Neural progenitor cell (in vitro differentiated cells): ENCODE results near the gene CCNE1. TPM values are rescaled to one million over a fixed set of nuclear protein-coding genes. Genes with fewer than 3 reads are reported as not detected.

Source experiments
- DNase-seq: peaks from one replicate; pipeline ENCODE4 v3.0.0-alpha.2; 2016; ENCODE audit warnings: low spot score
- H2AFZ ChIP-seq: fragments of 200-600 bp; sonication (generic); replicated peaks from 2 replicates; pipeline ENCODE4 v1.6.1; 2016; ENCODE audit warnings: antibody characterized with exemption
- H3F3A ChIP-seq: fragments of 200-600 bp; sonication (generic); 2 replicates; pipeline ENCODE4 v1.6.1; 2016; ENCODE audit warnings: antibody characterized with exemption, low read depth
- H3K27ac ChIP-seq: fragments of 200-600 bp; sonication (generic); 2 replicates; pipeline ENCODE4 v1.5.1; 2016; ENCODE audit warnings: mild to moderate bottlenecking
- H3K27me3 ChIP-seq: fragments of 200-600 bp; sonication (generic); 2 replicates; pipeline ENCODE4 v1.6.1; 2016; ENCODE audit warnings: mild to moderate bottlenecking, moderate library complexity
- H3K36me3 ChIP-seq: fragments of 200-600 bp; sonication (generic); 2 replicates; pipeline ENCODE4 v1.5.1; 2016
- H3K4me1 ChIP-seq: fragments of 200-600 bp; sonication (generic); 2 replicates; pipeline ENCODE4 v1.6.1; 2016; ENCODE audit warnings: mixed run types
- H3K4me2 ChIP-seq: fragments of 200-600 bp; sonication (generic); 2 replicates; pipeline ENCODE4 v1.6.1; 2016
- H3K4me3 ChIP-seq: fragments of 200-600 bp; sonication (generic); 2 replicates; pipeline ENCODE4 v1.5.1; 2016
- H3K79me2 ChIP-seq: fragments of 200-600 bp; sonication (generic); 2 replicates; pipeline ENCODE4 v1.6.1; 2016; ENCODE audit warnings: low read depth
- H3K9ac ChIP-seq: fragments of 200-600 bp; sonication (generic); 2 replicates; pipeline ENCODE4 v1.6.1; 2016
- H3K9me3 ChIP-seq: fragments of 200-600 bp; sonication (generic); 2 replicates; pipeline ENCODE4 v1.5.1; 2016; ENCODE audit warnings: low read depth
- H4K20me1 ChIP-seq: fragments of 200-600 bp; sonication (generic); 2 replicates; pipeline ENCODE4 v1.6.1; 2016; ENCODE audit warnings: low read depth
- H3K27ac Mint-ChIP-seq: 3 replicates; pipeline ENCODE4 v1.8.0; 2021; ENCODE audit warnings: mixed read lengths
- H3K27me3 Mint-ChIP-seq: 2 replicates; pipeline ENCODE4 v1.8.0; 2022; ENCODE audit warnings: low read depth, mild to moderate bottlenecking, inconsistent platforms, moderate library complexity, mixed read lengths; ENCODE audit not compliant: insufficient read depth
- H3K36me3 Mint-ChIP-seq: 3 replicates; pipeline ENCODE4 v1.8.0; 2021; ENCODE audit warnings: mixed read lengths
- H3K4me1 Mint-ChIP-seq: 3 replicates; pipeline ENCODE4 v1.8.0; 2021; ENCODE audit warnings: mixed read lengths
- H3K4me3 Mint-ChIP-seq: 3 replicates; pipeline ENCODE4 v1.8.0; 2021; ENCODE audit warnings: mild to moderate bottlenecking, moderate library complexity, mixed read lengths
- H3K9me3 Mint-ChIP-seq: 3 replicates; pipeline ENCODE4 v1.8.0; 2020; ENCODE audit warnings: mixed read lengths
- CTCF ChIP-seq: fragments of 200-600 bp; sonication (generic); IDR thresholded peaks from 2 replicates; pipeline ENCODE4 v1.5.1; 2017; ENCODE audit warnings: antibody characterized with exemption, mild to moderate bottlenecking
- EZH2 ChIP-seq: fragments of 200-600 bp; sonication (generic); IDR thresholded peaks from 2 replicates; pipeline ENCODE4 v1.6.1; 2017; ENCODE audit warnings: antibody characterized with exemption, mild to moderate bottlenecking, moderate library complexity
- EZH2phosphoT487 ChIP-seq: fragments of 200-600 bp; sonication (generic); IDR thresholded peaks from 2 replicates; pipeline ENCODE4 v1.6.1; 2017; ENCODE audit warnings: antibody characterized with exemption
- total RNA-seq: library from RNA; depleted of rRNA; stranded (reverse); fragments of >200 nt; gene quantifications from 2 replicates; pipeline ENCODE4 v1.2.3, GENCODE V29; 2015; ENCODE audit warnings: low replicate concordance

The CCNE1 gene
- total RNA-seq, 1 donor from 2014 or later = 31.4 TPM

- Mint-ChIP-seq H3K9me3 (no peaks in the 10 kb centered on the region), H3K36me3 (no peaks in the 10 kb centered on the region), H3K4me3 (no peak overlapping the region), H3K4me1 (no peaks in the 10 kb centered on the region), H3K27me3 (peaks cover 6% of the 10 kb centered on the region), H3K27ac (peak overlapping the region; percentile 83)
- no peak for DNase-seq
- no peaks in the 10 kb centered on the region for H3K27me3 ChIP-seq
- TF ChIP-seq CTCF = no peak
- no peak for TF ChIP-seq EZH2phosphoT487
- no peak for TF ChIP-seq EZH2
- H4K20me1 ChIP-seq = no peaks in the 10 kb centered on the region
- no peak overlapping the region for H2AFZ ChIP-seq
- no peaks in the 10 kb centered on the region for H3K36me3 ChIP-seq
- no peaks in the 10 kb centered on the region for H3K79me2 ChIP-seq
- no peaks in the 10 kb centered on the region for H3F3A ChIP-seq
- H3K27ac ChIP-seq = no peak overlapping the region
- no peaks in the 10 kb centered on the region for H3K4me1 ChIP-seq
- H3K4me2 ChIP-seq = no peak overlapping the region
- H3K9me3 ChIP-seq = no peaks in the 10 kb centered on the region
- H3K9ac ChIP-seq = no peak overlapping the region
- no peak overlapping the region for H3K4me3 ChIP-seq
Measured at GRCh38 chr19:29831041-29831548, 19.3 kb downstream of the CCNE1 start.

GRCh38 chr19:29831686-29832085 is 19.9 kb downstream of the CCNE1 start:
- H3K4me1 Mint-ChIP-seq = no peaks in the 10 kb centered on the region
- H3K27ac Mint-ChIP-seq = peak overlapping the region; percentile 83
- no peak for DNase-seq
- no peak overlapping the region for H3K4me3 Mint-ChIP-seq
- H3K4me2 ChIP-seq = no peak overlapping the region
- no peak overlapping the region for H2AFZ ChIP-seq
- no peaks in the 10 kb centered on the region for H3K27me3 ChIP-seq
- H3K9me3 ChIP-seq = no peaks in the 10 kb centered on the region
- no peaks in the 10 kb centered on the region for H3K9me3 Mint-ChIP-seq
- H3K36me3 Mint-ChIP-seq = no peaks in the 10 kb centered on the region
- H3K4me3 ChIP-seq = no peak overlapping the region
- no peaks in the 10 kb centered on the region for H4K20me1 ChIP-seq
- no peak overlapping the region for H3K27ac ChIP-seq
- no peaks in the 10 kb centered on the region for H3K79me2 ChIP-seq
- H3K9ac ChIP-seq = no peak overlapping the region
- no peaks in the 10 kb centered on the region for H3K4me1 ChIP-seq
- no peak for TF ChIP-seq CTCF
- no peak for TF ChIP-seq EZH2
- TF ChIP-seq EZH2phosphoT487 = no peak
- H3F3A ChIP-seq = no peaks in the 10 kb centered on the region
- no peaks in the 10 kb centered on the region for H3K36me3 ChIP-seq
- H3K27me3 Mint-ChIP-seq = peaks cover 6% of the 10 kb centered on the region

- no peaks in the 10 kb centered on the region for H3K4me1 Mint-ChIP-seq
- Histone ChIP-seq H4K20me1 (no peaks in the 10 kb centered on the region), H3K4me1 (no peaks in the 10 kb centered on the region), H3K9ac (no peak overlapping the region), H3K36me3 (no peaks in the 10 kb centered on the region), H3K27ac (no peak overlapping the region), H3K27me3 (no peaks in the 10 kb centered on the region), H3F3A (no peaks in the 10 kb centered on the region), H3K4me3 (no peak overlapping the region), H3K79me2 (no peaks in the 10 kb centered on the region), H2AFZ (no peak overlapping the region), H3K4me2 (no peak overlapping the region), H3K9me3 (no peaks in the 10 kb centered on the region)
- H3K27ac Mint-ChIP-seq = no peak overlapping the region
- no peak for DNase-seq
- TF ChIP-seq EZH2 (no peak), CTCF (no peak), EZH2phosphoT487 (no peak)
- H3K27me3 Mint-ChIP-seq = peaks cover 6% of the 10 kb centered on the region
- no peaks in the 10 kb centered on the region for H3K36me3 Mint-ChIP-seq
- peak overlapping the region; percentile 41 for H3K4me3 Mint-ChIP-seq
- no peaks in the 10 kb centered on the region for H3K9me3 Mint-ChIP-seq
Measured at GRCh38 chr19:29832801-29833200, 21.0 kb downstream of the CCNE1 start.
